ENCODE data around the gene TCF25.

The TCF25 gene

GRCh38 chr16:89847051-89847939, 26.1 kb upstream of the TCF25 start:
- Histone ChIP-seq H3K9me3 (ENCODE audit: control insufficient read depth in 2 of 2, low read length in 2 of 2) (no peaks in the 10 kb centered on the region), H3K9ac (ENCODE audit: low read length in 2 of 2) (no peak overlapping the region), H3K27ac (ENCODE audit: low read length) (no peak overlapping the region), H3K27me3 (ENCODE audit: control insufficient read depth in 1 of 2, insufficient read depth in 2 of 2, low read length in 2 of 2) (no peaks in the 10 kb centered on the region), H3K36me3 (ENCODE audit: control insufficient read depth in 2 of 2, insufficient read depth in 2 of 2, low read length in 2 of 2) (no peaks in the 10 kb centered on the region), H3K4me1 (ENCODE audit: control insufficient read depth, insufficient read depth, low read length) (no peaks in the 10 kb centered on the region), H3K4me3 (ENCODE audit: low read length in 2 of 2) (no peak overlapping the region)

GRCh38 chr16:89847940-89848297, 25.5 kb upstream of the TCF25 start:
- H3K27me3 ChIP-seq (ENCODE audit: control insufficient read depth in 1 of 2, insufficient read depth in 2 of 2, low read length in 2 of 2) = no peaks in the 10 kb centered on the region
- no peaks in the 10 kb centered on the region for H3K4me1 ChIP-seq (ENCODE audit: control insufficient read depth, insufficient read depth, low read length)
- no peak overlapping the region for H3K9ac ChIP-seq (ENCODE audit: low read length in 2 of 2)
- no peaks in the 10 kb centered on the region for H3K36me3 ChIP-seq (ENCODE audit: control insufficient read depth in 2 of 2, insufficient read depth in 2 of 2, low read length in 2 of 2)
- H3K27ac ChIP-seq (ENCODE audit: low read length) = no peak overlapping the region
- no peaks in the 10 kb centered on the region for H3K9me3 ChIP-seq (ENCODE audit: control insufficient read depth in 2 of 2, low read length in 2 of 2)
- H3K4me3 ChIP-seq (ENCODE audit: low read length in 2 of 2) = no peak overlapping the region

- H3K9ac ChIP-seq (ENCODE audit: low read length in 2 of 2) = no peak overlapping the region
- H3K36me3 ChIP-seq (ENCODE audit: control insufficient read depth in 2 of 2, insufficient read depth in 2 of 2, low read length in 2 of 2) = no peaks in the 10 kb centered on the region
- H3K9me3 ChIP-seq (ENCODE audit: control insufficient read depth in 2 of 2, low read length in 2 of 2) = no peaks in the 10 kb centered on the region
- H3K27ac ChIP-seq (ENCODE audit: low read length) = no peak overlapping the region
- H3K4me1 ChIP-seq (ENCODE audit: control insufficient read depth, insufficient read depth, low read length) = no peaks in the 10 kb centered on the region
- no peaks in the 10 kb centered on the region for H3K27me3 ChIP-seq (ENCODE audit: control insufficient read depth in 1 of 2, insufficient read depth in 2 of 2, low read length in 2 of 2)
- no peak overlapping the region for H3K4me3 ChIP-seq (ENCODE audit: low read length in 2 of 2)
Observed at GRCh38 chr16:89848974-89849373, 24.4 kb upstream of the TCF25 start.

GRCh38 chr16:89853306-89853993, 19.9 kb upstream of the TCF25 start:
- no peaks in the 10 kb centered on the region for H3K36me3 ChIP-seq (ENCODE audit: control insufficient read depth in 2 of 2, insufficient read depth in 2 of 2, low read length in 2 of 2)
- H3K9me3 ChIP-seq (ENCODE audit: control insufficient read depth in 2 of 2, low read length in 2 of 2) = no peaks in the 10 kb centered on the region
- no peak overlapping the region for H3K9ac ChIP-seq (ENCODE audit: low read length in 2 of 2)
- no peaks in the 10 kb centered on the region for H3K4me1 ChIP-seq (ENCODE audit: control insufficient read depth, insufficient read depth, low read length)
- no peaks in the 10 kb centered on the region for H3K27me3 ChIP-seq (ENCODE audit: control insufficient read depth in 1 of 2, insufficient read depth in 2 of 2, low read length in 2 of 2)
- no peak overlapping the region for H3K4me3 ChIP-seq (ENCODE audit: low read length in 2 of 2)
- H3K27ac ChIP-seq (ENCODE audit: low read length) = no peak overlapping the region

GRCh38 chr16:89855301-89855945, 18.0 kb upstream of the TCF25 start:
- Histone ChIP-seq H3K27me3 (ENCODE audit: control insufficient read depth in 1 of 2, insufficient read depth in 2 of 2, low read length in 2 of 2) (peaks cover 0 to 3% of the 10 kb centered on the region in 2 donors), H3K9me3 (ENCODE audit: control insufficient read depth in 2 of 2, low read length in 2 of 2) (no peaks in the 10 kb centered on the region), H3K36me3 (ENCODE audit: control insufficient read depth in 2 of 2, insufficient read depth in 2 of 2, low read length in 2 of 2) (no peaks in the 10 kb centered on the region), H3K4me1 (ENCODE audit: control insufficient read depth, insufficient read depth, low read length) (no peaks in the 10 kb centered on the region), H3K4me3 (ENCODE audit: low read length in 2 of 2) (no peak overlapping the region), H3K9ac (ENCODE audit: low read length in 2 of 2) (no peak overlapping the region), H3K27ac (ENCODE audit: low read length) (no peak overlapping the region)

GRCh38 chr16:89855986-89856385, 17.4 kb upstream of the TCF25 start:
- no peaks in the 10 kb centered on the region for H3K4me1 ChIP-seq (ENCODE audit: control insufficient read depth, insufficient read depth, low read length)
- no peaks in the 10 kb centered on the region for H3K36me3 ChIP-seq (ENCODE audit: control insufficient read depth in 2 of 2, insufficient read depth in 2 of 2, low read length in 2 of 2)
- H3K9me3 ChIP-seq (ENCODE audit: control insufficient read depth in 2 of 2, low read length in 2 of 2) = no peaks in the 10 kb centered on the region
- no peak overlapping the region for H3K27ac ChIP-seq (ENCODE audit: low read length)
- H3K4me3 ChIP-seq (ENCODE audit: low read length in 2 of 2) = no peak overlapping the region
- H3K9ac ChIP-seq (ENCODE audit: low read length in 2 of 2) = no peak overlapping the region
- peaks cover 0 to 3% of the 10 kb centered on the region in 2 donors for H3K27me3 ChIP-seq (ENCODE audit: control insufficient read depth in 1 of 2, insufficient read depth in 2 of 2, low read length in 2 of 2)

- no peaks in the 10 kb centered on the region for H3K9me3 ChIP-seq (ENCODE audit: control insufficient read depth in 2 of 2, low read length in 2 of 2)
- no peak overlapping the region for H3K27ac ChIP-seq (ENCODE audit: low read length)
- peaks cover 0 to 3% of the 10 kb centered on the region in 2 donors for H3K27me3 ChIP-seq (ENCODE audit: control insufficient read depth in 1 of 2, insufficient read depth in 2 of 2, low read length in 2 of 2)
- peaks cover 3% of the 10 kb centered on the region for H3K4me1 ChIP-seq (ENCODE audit: control insufficient read depth, insufficient read depth, low read length)
- no peak overlapping the region for H3K9ac ChIP-seq (ENCODE audit: low read length in 2 of 2)
- H3K36me3 ChIP-seq (ENCODE audit: control insufficient read depth in 2 of 2, insufficient read depth in 2 of 2, low read length in 2 of 2) = no peaks in the 10 kb centered on the region
- H3K4me3 ChIP-seq (ENCODE audit: low read length in 2 of 2) = no peak overlapping the region
Observed at GRCh38 chr16:89858973-89859614, 14.3 kb upstream of the TCF25 start.

GRCh38 chr16:89859615-89860007, 13.8 kb upstream of the TCF25 start:
- H3K27ac ChIP-seq (ENCODE audit: low read length) = no peak overlapping the region
- H3K4me3 ChIP-seq (ENCODE audit: low read length in 2 of 2) = no peak overlapping the region
- peaks cover 0 to 3% of the 10 kb centered on the region in 2 donors for H3K27me3 ChIP-seq (ENCODE audit: control insufficient read depth in 1 of 2, insufficient read depth in 2 of 2, low read length in 2 of 2)
- H3K9ac ChIP-seq (ENCODE audit: low read length in 2 of 2) = no peak overlapping the region
- H3K9me3 ChIP-seq (ENCODE audit: control insufficient read depth in 2 of 2, low read length in 2 of 2) = no peaks in the 10 kb centered on the region
- H3K36me3 ChIP-seq (ENCODE audit: control insufficient read depth in 2 of 2, insufficient read depth in 2 of 2, low read length in 2 of 2) = no peaks in the 10 kb centered on the region
- H3K4me1 ChIP-seq (ENCODE audit: control insufficient read depth, insufficient read depth, low read length) = peaks cover 3% of the 10 kb centered on the region

- Histone ChIP-seq H3K27ac (ENCODE audit: low read length) (no peak overlapping the region), H3K9ac (ENCODE audit: low read length in 2 of 2) (no peak overlapping the region), H3K36me3 (ENCODE audit: control insufficient read depth in 2 of 2, insufficient read depth in 2 of 2, low read length in 2 of 2) (no peaks in the 10 kb centered on the region), H3K9me3 (ENCODE audit: control insufficient read depth in 2 of 2, low read length in 2 of 2) (no peaks in the 10 kb centered on the region), H3K27me3 (ENCODE audit: control insufficient read depth in 1 of 2, insufficient read depth in 2 of 2, low read length in 2 of 2) (peaks cover 0 to 3% of the 10 kb centered on the region in 2 donors), H3K4me3 (ENCODE audit: low read length in 2 of 2) (no peak overlapping the region), H3K4me1 (ENCODE audit: control insufficient read depth, insufficient read depth, low read length) (peaks cover 3% of the 10 kb centered on the region)
Observed at GRCh38 chr16:89860747-89861304, 12.6 kb upstream of the TCF25 start.

- H3K27ac ChIP-seq (ENCODE audit: low read length) = no peak overlapping the region
- no peaks in the 10 kb centered on the region for H3K36me3 ChIP-seq (ENCODE audit: control insufficient read depth in 2 of 2, insufficient read depth in 2 of 2, low read length in 2 of 2)
- H3K4me1 ChIP-seq (ENCODE audit: control insufficient read depth, insufficient read depth, low read length) = peaks cover 3% of the 10 kb centered on the region
- no peak overlapping the region for H3K9ac ChIP-seq (ENCODE audit: low read length in 2 of 2)
- H3K27me3 ChIP-seq (ENCODE audit: control insufficient read depth in 1 of 2, insufficient read depth in 2 of 2, low read length in 2 of 2) = peaks cover 0 to 3% of the 10 kb centered on the region in 2 donors
- H3K4me3 ChIP-seq (ENCODE audit: low read length in 2 of 2) = no peak overlapping the region
- no peaks in the 10 kb centered on the region for H3K9me3 ChIP-seq (ENCODE audit: control insufficient read depth in 2 of 2, low read length in 2 of 2)
Observed at GRCh38 chr16:89861648-89862047, 11.7 kb upstream of the TCF25 start.
